GM15510 (cell line): ENCODE measurements around the gene NUMB.

Experiments
- POLR2A ChIP-seq: IDR thresholded peaks from 3 replicates; pipeline ENCODE4 v1.6.1; 2011; ENCODE audit warnings: borderline replicate concordance; ENCODE audit not compliant: insufficient read length; ENCODE audit errors: extremely low read depth

Gene NUMB

GRCh38 chr14:73307261-73307660, 151.1 kb downstream of the NUMB start:
- TF ChIP-seq POLR2A: no peak

- TF ChIP-seq POLR2A: no peak
Measured at GRCh38 chr14:73305499-73305898, 152.8 kb downstream of the NUMB start.

- TF ChIP-seq POLR2A: no peak
Measured at GRCh38 chr14:73295198-73295796, 163.0 kb downstream of the NUMB start.

GRCh38 chr14:73293782-73294781, 164.3 kb downstream of the NUMB start:
- no peak for TF ChIP-seq POLR2A

- no peak for TF ChIP-seq POLR2A
Measured at GRCh38 chr14:73290279-73290678, 168.1 kb downstream of the NUMB start.

- TF ChIP-seq POLR2A: no peak
Measured at GRCh38 chr14:73289729-73290128, 168.6 kb downstream of the NUMB start.

GRCh38 chr14:73289308-73289707, 169.0 kb downstream of the NUMB start:
- no peak for TF ChIP-seq POLR2A

- TF ChIP-seq POLR2A: no peak
Measured at GRCh38 chr14:73287071-73287470, 171.3 kb downstream of the NUMB start.

- no peak for TF ChIP-seq POLR2A
Measured at GRCh38 chr14:73286598-73286997, 171.7 kb downstream of the NUMB start.

- TF ChIP-seq POLR2A: no peak
Measured at GRCh38 chr14:73285979-73286378, 172.4 kb downstream of the NUMB start.

- TF ChIP-seq POLR2A: no peak
Measured at GRCh38 chr14:73283608-73284379, 174.6 kb downstream of the NUMB start.

- no peak for TF ChIP-seq POLR2A
Measured at GRCh38 chr14:73280903-73281302, 177.4 kb downstream of the NUMB start.

GRCh38 chr14:73277376-73277775, 181.0 kb downstream of the NUMB start:
- no peak for TF ChIP-seq POLR2A

GRCh38 chr14:73276836-73277235, 181.5 kb downstream of the NUMB start:
- no peak for TF ChIP-seq POLR2A

- no peak for TF ChIP-seq POLR2A
Measured at GRCh38 chr14:73273799-73274198, 184.5 kb downstream of the NUMB start.

GRCh38 chr14:73272393-73272792, 186.0 kb downstream of the NUMB start:
- no peak for TF ChIP-seq POLR2A
